GM12873 (cell line): ENCODE results near the gene SLC25A23.

Experiments
- TF ChIP-seq, protein P1 (sequence below): IDR thresholded peaks from 2 replicates; pipeline ENCODE4 v1.5.1; 2012; ENCODE audit warnings: low read depth, mild to moderate bottlenecking, moderate library complexity, low read length, control low read depth; ENCODE audit not compliant: insufficient read depth; ENCODE audit errors: missing control alignments

Gene SLC25A23

DNA sequence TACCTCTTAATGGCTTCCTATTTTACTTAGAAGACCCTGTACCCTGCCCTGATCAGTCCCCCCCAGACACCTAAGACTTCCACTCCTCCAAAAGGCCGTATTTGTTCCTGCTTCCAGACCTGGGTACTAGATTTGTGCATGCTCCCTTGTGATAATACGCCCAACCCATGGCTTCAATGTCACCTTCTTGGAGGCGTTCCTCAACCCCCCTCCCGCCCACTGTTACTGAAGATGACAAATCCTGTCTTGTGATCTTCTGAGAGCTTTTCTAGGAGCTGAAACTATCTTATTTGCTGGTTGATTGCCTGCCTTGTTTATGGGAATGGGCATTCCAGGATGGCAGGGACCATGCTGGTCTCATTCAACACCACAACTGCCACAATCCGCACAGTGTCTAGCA lies 9.4 kb downstream of the SLC25A23 start:
- TF ChIP-seq, protein P1, sequence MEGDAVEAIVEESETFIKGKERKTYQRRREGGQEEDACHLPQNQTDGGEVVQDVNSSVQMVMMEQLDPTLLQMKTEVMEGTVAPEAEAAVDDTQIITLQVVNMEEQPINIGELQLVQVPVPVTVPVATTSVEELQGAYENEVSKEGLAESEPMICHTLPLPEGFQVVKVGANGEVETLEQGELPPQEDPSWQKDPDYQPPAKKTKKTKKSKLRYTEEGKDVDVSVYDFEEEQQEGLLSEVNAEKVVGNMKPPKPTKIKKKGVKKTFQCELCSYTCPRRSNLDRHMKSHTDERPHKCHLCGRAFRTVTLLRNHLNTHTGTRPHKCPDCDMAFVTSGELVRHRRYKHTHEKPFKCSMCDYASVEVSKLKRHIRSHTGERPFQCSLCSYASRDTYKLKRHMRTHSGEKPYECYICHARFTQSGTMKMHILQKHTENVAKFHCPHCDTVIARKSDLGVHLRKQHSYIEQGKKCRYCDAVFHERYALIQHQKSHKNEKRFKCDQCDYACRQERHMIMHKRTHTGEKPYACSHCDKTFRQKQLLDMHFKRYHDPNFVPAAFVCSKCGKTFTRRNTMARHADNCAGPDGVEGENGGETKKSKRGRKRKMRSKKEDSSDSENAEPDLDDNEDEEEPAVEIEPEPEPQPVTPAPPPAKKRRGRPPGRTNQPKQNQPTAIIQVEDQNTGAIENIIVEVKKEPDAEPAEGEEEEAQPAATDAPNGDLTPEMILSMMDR, result no peak

DNA sequence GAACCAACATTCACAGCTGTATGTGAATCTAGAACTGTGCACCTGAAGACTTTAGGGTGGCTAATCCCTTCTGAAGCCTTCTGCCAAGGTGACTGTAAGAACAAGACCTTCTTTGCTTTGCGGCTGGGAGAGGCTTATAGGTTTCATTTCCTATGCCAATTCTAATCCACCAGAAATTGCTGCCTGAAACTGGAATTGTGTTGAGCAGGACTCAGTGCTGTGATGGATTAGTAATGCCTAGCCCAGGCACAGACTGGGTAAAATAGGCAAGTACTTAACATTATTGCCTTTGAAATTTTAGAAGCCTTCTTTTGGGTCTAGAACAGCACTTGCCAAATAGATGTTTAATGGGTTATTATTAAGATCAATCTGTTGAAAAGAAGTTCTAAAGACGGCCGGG lies 11.5 kb downstream of the SLC25A23 start:
- TF ChIP-seq, protein P1, result no peak

GRCh38 chr19:6446452-6446851 lies 13.1 kb downstream of the SLC25A23 start:
- TF ChIP-seq, protein P1, result no peak

- TF ChIP-seq, protein P1, result no peak
These were observed 15.6 kb downstream of the SLC25A23 start for GRCh38 chr19:6443986-6444385.

GRCh38 chr19:6442087-6442688 lies 17.4 kb downstream of the SLC25A23 start:
- TF ChIP-seq, protein P1, result no peak

DNA sequence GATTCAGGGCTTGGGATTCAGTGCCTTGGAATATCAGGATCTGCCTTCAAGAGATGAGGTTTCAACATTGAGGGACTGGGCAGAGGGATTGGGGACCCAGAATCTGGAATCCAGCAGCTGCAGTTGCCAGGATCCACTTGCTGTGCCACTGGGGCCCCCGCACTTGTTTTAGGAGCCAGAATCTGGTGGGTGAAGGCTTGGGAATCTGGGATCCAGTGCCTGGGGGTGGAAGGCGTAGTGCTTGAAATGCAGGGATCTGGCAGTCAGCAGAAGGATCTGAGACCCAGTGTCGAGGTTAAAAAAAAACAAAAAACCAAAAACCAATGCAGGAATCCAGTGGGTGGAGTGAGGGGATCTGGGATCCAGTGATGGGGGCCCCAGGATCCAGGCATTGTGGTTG lies 18.7 kb downstream of the SLC25A23 start:
- TF ChIP-seq, protein P1, result no peak

GRCh38 chr19:6439743-6440142 lies 19.8 kb downstream of the SLC25A23 start:
- TF ChIP-seq, protein P1, result no peak

DNA sequence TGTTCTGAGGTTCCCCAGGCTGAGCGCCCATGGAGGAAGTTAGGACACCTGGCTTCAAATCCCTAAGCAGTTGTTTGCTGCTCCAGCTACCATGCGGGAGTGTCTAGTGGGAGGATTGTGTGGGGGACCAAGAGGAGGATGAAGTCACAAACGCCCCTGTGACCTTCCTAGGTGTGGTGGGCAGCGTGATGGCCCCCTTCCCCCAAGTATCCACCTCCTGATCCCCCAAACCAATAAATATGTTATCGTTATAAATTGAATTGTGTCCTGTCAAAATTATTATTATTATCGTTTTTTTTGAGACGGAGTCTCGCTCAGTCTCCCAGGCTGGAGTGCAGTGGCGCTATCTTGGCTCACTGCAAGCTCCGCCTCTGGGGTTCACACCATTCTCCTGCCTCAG lies 25.9 kb downstream of the SLC25A23 start, which contains the start of gene SLC25A41:
Gene SLC25A41, minus strand, starts transcription at position 101 of the 400 bp plus-strand sequence. Its CDS starts 70 bp downstream, at position 31.
- TF ChIP-seq, protein P1, result no peak
